Globus pallidus (tissue), 1 donor: ENCODE measurements around the gene ISM2.

Experiments
- DNase-seq: peaks from one replicate; pipeline ENCODE4 v3.0.0-alpha.2; 2015; ENCODE audit warnings: low spot score

The ISM2 gene

GRCh38 chr14:77467801-77468200, 30.8 kb downstream of the ISM2 start:
- no peak for DNase-seq

GRCh38 chr14:77459072-77459723, 39.4 kb downstream of the ISM2 start:
- peak; percentile 78 for DNase-seq

- DNase-seq, result no peak
Measured at GRCh38 chr14:77458249-77458950, 40.2 kb downstream of the ISM2 start.

- DNase-seq, result peak; percentile 100
Measured at GRCh38 chr14:77457522-77458248, 40.9 kb downstream of the ISM2 start, which contains the start of the genes AHSA1 and VIPAS39. Gene AHSA1, plus strand, starts transcription at chr14:77458093. Its CDS starts 97 bp downstream, at chr14:77458190. Gene VIPAS39, minus strand, starts transcription at chr14:77457601. Its CDS starts 3,499 bp downstream, at chr14:77454102.

GRCh38 chr14:77457115-77457521, 41.5 kb downstream of the ISM2 start:
- DNase-seq, result no peak

GRCh38 chr14:77455966-77456640, 42.5 kb downstream of the ISM2 start:
- DNase-seq, result no peak

- no peak for DNase-seq
Measured at GRCh38 chr14:77442196-77442595, 56.4 kb downstream of the ISM2 start.

- no peak for DNase-seq
Measured at GRCh38 chr14:77439861-77440260, 58.8 kb downstream of the ISM2 start.

- DNase-seq, result no peak
Measured at GRCh38 chr14:77438596-77438995, 60.0 kb downstream of the ISM2 start.

GRCh38 chr14:77436042-77436441, 62.6 kb downstream of the ISM2 start:
- DNase-seq, result no peak

GRCh38 chr14:77426396-77426795, 72.2 kb downstream of the ISM2 start:
- DNase-seq, result no peak

- DNase-seq, result no peak
Measured at GRCh38 chr14:77424862-77425261, 73.8 kb downstream of the ISM2 start.
